GM12878 (cell line): ENCODE results near the gene SUPT7L.

Source experiments
- CEBPZ ChIP-seq: fragments of 150-350 bp; IDR thresholded peaks from 2 replicates; pipeline ENCODE4 v1.6.1; 2016; ENCODE audit warnings: low read depth, low read length
- CTCF ChIP-seq, 3 experiments: IDR thresholded peaks in 2 of 3; conservative IDR thresholded peaks in 1 of 3; 2 replicates each; pipeline ENCODE4 v1.5.1; 2011; ENCODE audit warnings: low read depth in 3 of 3, low read length in 3 of 3, mild to moderate bottlenecking in 3 of 3, control low read depth in 2 of 3, moderate library complexity in 2 of 3, inconsistent platforms in 1 of 3, mixed read lengths in 1 of 3; ENCODE audit not compliant: control insufficient read depth in 2 of 3, insufficient read depth in 1 of 3; ENCODE audit errors: extremely low read depth in 1 of 3
- MXI1 ChIP-seq: fragments of 150-350 bp; IDR thresholded peaks from 2 replicates; pipeline ENCODE4 v1.6.1; 2011; ENCODE audit warnings: low read depth, mild to moderate bottlenecking, inconsistent platforms, low read length, improper control_type of control experiment
- NR2F1 ChIP-seq: fragments of 450-650 bp; conservative IDR thresholded peaks from 2 replicates; pipeline ENCODE4 v1.6.1; 2017; ENCODE audit warnings: mild to moderate bottlenecking
- PRDM15 ChIP-seq: fragments of 450-650 bp; formaldehyde crosslinking; IDR thresholded peaks from 2 replicates; pipeline ENCODE4 v1.4.0; 2020; ENCODE audit warnings: mild to moderate bottlenecking, moderate library complexity
- ZZZ3 ChIP-seq: IDR thresholded peaks from 2 replicates; pipeline ENCODE4 v1.6.1; 2011; ENCODE audit warnings: low read depth; ENCODE audit not compliant: control insufficient read depth, insufficient read length

- TF ChIP-seq NR2F1: no peak
- TF ChIP-seq CTCF (IDR thresholded peaks at IDR 0.05 in 2 of 3, conservative IDR thresholded peaks at IDR 0.05 in 1 of 3; ENCODE audit: control insufficient read depth in 2 of 3, extremely low read depth in 1 of 3, insufficient read depth in 1 of 3, low read depth in 3 of 3, low read length in 3 of 3): no peak
- TF ChIP-seq PRDM15 (CRISPR knock-in tag): no peak
- TF ChIP-seq CEBPZ: no peak
- no peak for TF ChIP-seq ZZZ3
- no peak for TF ChIP-seq MXI1
Measured at GRCh38 chr2:27709960-27710575, 46.7 kb upstream of the SUPT7L start.
